Mesenteric fat pad (tissue), 1 donor: ENCODE measurements around the gene SAMD4A. TPM values are rescaled to one million over a fixed set of nuclear protein-coding genes. Genes with fewer than 3 reads are reported as not detected.
"Not testable (repeated sequence)": the region's sequence is repeated elsewhere in the genome, so short reads cannot be mapped to it uniquely, and the experiment has no call there.

ENCODE experiments used
- DNase-seq: peaks from one replicate; pipeline ENCODE4 v3.0.0-alpha.2; 2020; ENCODE audit warnings: low spot score
- total RNA-seq: library from RNA; stranded (reverse); fragmentation: NEBNext Ultra II Directional; extraction: Animal tissue kit (Norgen Biotek cat#: 25700); gene quantifications from one replicate; pipeline ENCODE4 v1.2.1, GENCODE V29; 2021
- donor health status: DM: yes; HTN: yes; CAD: no.

The SAMD4A gene
- total RNA-seq, 1 donor from 2014 or later = 110 TPM

- no peak for DNase-seq
These were observed 27.6 kb downstream of the SAMD4A start for GRCh38 chr14:54594537-54594936.

DNA sequence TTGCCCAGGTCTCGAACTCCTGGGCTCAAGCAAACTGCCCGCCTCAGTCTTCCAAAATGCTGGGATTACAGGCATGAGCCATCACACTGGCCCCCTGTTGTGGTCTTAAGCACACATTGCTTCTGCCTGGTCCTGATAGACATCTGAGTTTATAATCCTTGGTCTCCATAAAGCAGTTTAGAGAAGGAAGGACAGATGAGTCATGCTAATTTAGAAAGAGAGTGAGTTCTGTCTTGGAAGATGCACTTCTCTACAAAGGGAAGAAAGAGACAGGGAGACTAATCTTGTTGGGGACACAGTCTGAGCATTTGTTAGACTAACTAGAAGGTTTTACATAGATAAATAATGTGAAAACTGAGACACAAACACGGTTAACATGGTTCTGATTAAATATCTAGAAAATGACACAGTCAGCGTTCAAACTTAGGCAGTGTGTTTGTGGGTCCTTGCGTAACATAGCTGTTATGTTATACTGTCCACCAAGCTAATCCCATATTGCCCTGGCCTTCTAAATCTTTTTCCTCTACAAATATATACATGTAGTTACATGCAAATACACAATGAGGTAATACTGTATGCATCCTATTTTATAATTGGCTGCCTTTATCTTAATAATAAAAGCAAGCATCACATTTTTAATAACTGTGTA lies 31.0 kb downstream of the SAMD4A start:
- no peak for DNase-seq

DNA sequence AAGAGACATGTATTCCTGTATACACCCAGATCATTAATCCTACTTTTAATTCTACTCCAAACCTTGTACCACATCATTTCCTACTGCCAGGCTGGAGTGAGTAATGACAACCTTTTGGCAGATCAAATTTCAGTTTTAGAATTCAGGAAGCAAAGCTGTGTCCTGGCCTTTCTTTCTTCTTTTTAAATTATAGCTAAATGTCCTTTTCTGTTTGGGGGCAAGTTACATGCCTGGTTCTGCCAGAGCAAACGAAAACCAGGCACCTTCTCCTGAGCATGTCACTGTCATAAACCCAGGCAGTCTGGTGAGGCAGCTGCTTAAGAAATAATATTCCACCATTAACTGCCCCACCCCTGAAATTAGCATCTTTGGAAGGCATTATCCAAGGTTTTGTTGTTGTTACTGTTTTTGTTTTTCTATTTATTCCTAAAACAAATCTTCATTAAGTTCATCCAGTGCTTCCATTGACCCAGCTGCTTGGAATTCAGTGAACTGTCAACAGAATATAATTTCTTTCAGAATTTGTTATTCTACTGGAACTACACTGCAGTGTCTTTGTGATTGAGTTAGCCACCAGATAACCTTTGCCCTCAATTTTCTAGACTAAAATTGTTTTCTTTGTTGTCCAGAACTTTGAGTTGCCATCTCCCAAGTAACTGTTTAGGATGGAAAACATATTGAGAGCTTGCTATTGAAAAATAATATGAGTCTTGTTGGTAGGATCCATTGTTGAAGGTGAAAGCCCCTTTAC lies 33.2 kb downstream of the SAMD4A start:
- DNase-seq = no peak

DNA sequence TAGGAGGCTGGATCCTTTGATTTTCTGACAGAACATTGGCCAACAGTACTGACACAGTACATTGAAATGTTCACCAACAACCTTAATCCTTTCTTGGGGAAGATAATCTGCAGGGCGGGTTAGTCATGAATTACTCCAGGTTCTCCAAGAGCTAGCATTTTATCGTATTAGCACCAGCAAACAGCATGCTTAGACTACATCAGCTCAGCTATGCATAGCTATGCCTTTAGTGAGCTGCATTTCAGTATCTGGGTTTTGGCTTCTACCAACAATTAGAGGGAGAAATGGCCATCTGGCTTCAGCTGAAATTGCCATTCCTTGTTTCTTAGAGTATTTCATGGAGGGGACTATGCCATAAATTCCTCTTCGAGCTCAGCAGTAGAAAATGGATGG lies 33.8 kb downstream of the SAMD4A start:
- DNase-seq = no peak

- no peak for DNase-seq
These were observed 36.4 kb downstream of the SAMD4A start for GRCh38 chr14:54603362-54603761.

DNA sequence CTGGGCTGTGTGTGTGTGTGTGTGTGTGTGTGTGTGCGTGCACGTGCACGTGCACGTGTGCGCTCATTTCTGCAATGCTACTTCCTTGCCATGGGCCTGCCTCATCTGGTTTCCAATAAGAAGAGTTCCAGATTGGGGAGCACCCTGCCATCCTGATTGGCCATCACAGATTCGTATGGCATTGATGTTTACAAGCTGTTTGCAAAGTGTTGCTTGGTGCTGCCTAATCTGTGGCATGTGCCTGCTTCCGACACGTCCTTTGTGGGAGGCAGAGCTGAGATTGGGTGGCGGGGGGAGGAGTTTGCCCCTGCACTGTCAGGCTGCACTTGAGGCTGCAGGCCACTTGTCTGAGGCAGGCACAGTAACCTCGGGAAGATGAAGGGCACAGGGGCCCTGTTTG lies 39.2 kb downstream of the SAMD4A start:
- DNase-seq = no peak

GRCh38 chr14:54606631-54607133 lies 39.8 kb downstream of the SAMD4A start:
- DNase-seq = no peak

GRCh38 chr14:54609576-54609975 lies 42.6 kb downstream of the SAMD4A start:
- no peak for DNase-seq

- no peak for DNase-seq
These were observed 43.4 kb downstream of the SAMD4A start for GRCh38 chr14:54610051-54610977.

DNA sequence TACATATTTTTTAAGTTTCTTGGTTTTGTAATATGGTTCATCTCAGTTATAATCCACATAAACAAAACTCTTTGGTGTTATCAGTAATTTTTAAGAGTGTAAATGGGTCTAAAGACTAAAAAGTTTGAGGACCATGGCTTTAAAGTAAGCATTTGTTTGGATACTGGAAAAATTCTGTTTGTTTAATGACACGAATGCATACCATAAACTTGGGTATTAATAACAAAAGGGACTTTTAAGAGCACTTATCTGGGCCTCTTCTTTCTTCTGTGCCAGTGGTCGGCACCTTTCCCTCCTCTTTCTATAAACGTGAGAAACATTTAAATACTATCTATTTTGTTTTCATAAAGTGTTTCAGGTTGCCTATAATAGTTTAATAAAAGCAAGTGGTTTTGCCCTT lies 47.4 kb downstream of the SAMD4A start:
- no peak for DNase-seq

DNA sequence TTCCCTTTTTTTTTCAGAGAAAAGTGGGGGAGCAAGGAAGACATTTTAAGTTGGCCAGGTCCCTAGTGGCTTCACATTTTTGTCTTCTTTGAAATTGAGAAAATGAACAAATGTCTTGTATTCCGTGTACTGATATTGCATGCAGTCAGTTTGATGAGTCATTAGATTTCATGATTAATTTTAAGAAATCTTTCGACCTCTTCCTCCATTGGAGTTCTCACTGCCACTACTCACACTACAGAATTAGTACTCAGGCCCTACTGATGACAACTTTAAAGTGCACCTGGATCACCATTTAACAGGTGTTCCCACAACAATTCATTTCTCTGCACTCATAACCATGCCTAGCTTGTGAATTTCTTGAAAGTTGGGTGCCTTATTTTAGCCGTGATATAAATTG lies 50.5 kb downstream of the SAMD4A start:
- no peak for DNase-seq

DNA sequence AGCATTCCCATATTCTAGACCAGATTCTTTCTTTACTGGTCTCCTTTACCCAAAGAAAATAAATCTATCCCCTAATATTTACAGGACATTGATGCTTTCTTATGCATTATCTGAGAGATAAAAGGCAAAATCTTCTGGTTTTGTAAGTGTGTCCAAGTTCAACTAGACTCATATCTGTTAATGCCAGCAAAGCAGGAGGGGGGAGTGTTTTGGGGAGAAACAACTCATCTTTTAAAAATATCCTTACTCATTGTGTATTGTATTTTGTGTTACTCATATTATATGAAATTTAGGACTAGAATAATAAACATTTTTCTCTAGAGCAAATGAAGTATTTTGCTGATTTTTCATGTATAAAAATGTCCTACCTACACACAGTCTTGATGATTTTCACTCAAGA lies 54.8 kb downstream of the SAMD4A start:
- DNase-seq = no peak

GRCh38 chr14:54622192-54622958 lies 55.4 kb downstream of the SAMD4A start:
- no peak for DNase-seq

DNA sequence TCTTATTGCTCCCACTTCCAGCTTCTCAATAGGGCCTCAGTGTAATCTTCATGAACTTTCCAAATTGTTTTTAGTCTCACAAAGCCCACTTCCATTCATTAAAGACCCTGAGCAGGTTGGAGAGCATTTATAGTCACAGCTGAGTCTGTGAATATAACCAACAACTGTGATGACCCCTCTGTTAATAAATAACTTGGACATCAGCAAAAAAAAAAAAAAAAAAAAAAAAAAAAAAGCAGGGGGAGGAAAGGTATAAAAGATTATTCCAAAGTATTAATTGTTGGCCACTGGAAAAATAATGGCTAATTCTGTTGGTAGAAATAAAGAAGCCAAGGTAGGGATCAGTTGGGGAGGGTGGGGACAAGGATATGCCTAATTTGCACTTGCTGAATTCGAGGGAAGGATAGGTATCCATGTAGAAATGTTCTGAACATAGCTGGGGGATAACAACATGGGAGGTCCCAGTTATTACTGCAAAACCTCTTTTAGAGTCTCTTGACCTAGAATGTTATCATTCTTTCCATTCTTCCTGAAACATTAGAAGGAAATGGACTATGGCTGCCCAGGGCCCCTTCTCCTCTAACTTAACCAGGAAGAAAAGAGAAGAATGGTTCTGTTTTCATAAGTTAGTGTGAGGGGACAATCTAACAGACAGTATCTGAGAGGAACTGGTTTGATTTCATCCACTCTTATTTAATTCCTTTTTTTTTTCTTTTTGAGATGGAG lies 56.5 kb downstream of the SAMD4A start:
- no peak for DNase-seq

- DNase-seq = not testable (repeated sequence)
These were observed 57.1 kb downstream of the SAMD4A start for GRCh38 chr14:54624005-54624358.

DNA sequence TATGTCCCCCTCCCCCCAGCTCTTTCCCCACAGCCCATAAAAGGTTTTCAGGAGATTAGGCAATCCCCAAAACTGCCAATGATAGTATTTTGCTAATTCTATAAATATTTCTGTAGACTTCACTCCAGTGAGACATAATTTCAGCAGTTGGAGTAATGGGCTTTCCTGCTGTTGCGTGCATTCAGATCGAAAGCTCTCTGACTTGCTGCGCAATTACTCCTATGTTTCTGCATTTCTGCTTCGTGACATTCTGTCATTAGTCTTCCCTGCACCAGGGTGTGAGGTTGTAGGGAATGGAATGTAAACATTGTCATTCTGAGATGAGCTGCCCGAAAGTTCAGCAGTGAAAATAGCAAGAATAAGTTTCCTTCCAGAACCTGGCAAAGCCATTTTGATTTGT lies 58.2 kb downstream of the SAMD4A start:
- no peak for DNase-seq

GRCh38 chr14:54627219-54627539 lies 60.3 kb downstream of the SAMD4A start:
- DNase-seq = no peak

DNA sequence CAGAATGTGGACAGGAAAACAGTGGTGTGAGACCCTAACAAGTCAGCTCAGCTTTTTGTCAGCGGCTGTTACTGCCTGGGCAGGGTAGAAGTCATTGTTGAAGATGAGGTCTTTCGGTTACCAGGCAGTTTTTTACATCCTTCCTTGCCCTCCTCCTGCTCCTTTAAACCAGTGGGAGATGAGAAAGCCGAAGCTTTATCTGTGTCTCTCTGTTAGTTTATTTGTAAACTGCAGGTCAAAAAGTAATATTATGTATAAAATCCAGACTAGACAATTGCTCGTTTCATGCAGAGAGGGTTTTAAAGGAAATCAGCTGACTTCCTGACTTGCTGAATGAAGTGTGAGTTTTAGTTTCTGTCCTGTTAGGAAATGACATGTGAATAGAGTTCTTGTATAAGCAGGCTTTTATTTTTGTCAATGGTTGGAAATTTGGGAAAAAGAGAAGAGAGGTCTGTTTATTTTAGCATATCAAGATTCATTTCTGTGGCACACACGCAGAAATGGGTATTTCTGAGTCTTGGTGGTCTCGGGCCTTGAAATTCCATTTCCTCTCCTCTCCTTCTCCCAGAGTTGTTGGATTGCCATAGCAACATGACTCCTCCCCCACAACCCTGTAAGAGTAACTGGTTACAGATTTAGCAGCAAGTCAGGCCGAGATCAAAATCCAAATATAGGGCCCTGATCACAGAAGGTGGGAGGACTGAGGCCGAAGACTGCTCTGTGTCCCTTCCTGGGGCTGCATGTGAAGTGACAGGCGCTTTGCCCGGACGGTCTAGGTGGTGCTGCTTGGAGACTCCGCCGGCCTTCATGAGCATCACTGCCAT lies 60.8 kb downstream of the SAMD4A start:
- DNase-seq = no peak

DNA sequence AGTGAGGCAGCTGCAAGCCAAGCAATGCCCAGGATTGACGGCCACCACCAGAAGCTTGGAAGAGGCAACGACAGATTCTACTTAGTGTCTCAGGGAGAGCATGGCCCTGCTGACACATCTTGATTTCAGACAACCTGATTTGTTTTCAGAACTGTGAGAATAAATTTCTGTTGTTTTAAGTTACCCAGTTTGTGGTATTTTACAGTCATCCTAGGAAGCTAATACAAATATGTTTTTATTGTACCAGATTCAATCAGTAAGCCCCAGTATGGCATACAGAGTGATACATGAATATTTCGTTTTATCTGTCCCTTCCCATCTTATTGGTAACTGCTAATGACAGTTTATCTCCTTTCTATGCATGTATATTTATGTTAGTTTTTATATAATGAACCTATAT lies 62.3 kb downstream of the SAMD4A start:
- no peak for DNase-seq
